ENCODE results near the gene HIRA.
"Not testable (repeated sequence)": the region's sequence is repeated elsewhere in the genome, so short reads cannot be mapped to it uniquely, and the experiment has no call there.

Gene HIRA

DNA sequence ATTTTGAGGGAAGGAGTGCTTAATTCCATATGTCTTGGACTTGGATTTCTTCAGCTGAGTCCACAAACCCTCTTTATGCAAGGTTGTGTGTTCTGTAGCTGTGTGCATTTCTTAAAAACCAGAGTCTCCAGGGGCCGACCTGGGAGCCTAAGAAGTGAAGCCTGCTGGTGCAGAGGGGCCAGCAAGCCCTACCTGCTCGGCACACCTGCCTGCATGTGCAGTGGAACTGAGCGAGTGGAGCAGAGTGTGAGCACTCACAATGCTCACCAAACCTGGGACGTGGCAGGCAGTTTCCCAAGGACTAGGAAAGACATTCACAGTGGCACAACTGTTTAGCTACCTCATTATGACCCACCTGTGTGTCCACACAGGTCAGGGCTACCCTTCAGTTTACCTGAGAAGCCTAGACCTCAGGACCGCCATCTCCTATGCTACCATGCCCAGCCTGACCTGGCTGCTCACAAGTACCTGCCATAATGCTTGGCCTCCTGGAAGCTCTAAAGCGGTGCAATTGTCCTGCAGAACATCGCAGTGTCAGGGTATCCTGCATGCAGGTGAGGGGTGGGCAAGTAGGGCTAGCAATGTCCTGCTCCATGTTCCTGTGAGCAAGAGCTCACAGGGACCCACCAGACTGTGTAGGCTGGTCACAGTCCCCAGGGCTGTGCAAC, 12.1 kb upstream of the HIRA start:
- DNase-seq (ENCODE audit: low spot score): no peak

DNA sequence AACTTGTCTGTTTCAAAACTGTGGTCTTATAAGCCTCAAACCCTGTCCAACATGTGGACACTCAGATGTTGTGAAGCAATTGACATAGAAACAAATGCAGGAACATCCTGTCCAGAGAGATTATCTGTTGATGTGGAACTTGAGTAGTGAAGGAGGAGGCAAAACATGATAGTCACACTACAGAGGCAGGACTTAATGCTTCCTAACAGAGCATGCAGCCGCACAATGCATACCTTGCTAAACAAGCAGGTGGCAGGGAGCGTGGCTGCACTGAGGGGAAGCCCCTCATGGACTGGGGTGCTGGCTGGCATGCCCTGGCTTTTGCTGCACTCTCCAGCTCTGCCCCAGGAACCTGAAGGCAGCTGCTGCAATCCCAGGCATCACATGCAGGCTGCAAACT, 10.6 kb upstream of the HIRA start:
- DNase-seq (ENCODE audit: low spot score): no peak

DNA sequence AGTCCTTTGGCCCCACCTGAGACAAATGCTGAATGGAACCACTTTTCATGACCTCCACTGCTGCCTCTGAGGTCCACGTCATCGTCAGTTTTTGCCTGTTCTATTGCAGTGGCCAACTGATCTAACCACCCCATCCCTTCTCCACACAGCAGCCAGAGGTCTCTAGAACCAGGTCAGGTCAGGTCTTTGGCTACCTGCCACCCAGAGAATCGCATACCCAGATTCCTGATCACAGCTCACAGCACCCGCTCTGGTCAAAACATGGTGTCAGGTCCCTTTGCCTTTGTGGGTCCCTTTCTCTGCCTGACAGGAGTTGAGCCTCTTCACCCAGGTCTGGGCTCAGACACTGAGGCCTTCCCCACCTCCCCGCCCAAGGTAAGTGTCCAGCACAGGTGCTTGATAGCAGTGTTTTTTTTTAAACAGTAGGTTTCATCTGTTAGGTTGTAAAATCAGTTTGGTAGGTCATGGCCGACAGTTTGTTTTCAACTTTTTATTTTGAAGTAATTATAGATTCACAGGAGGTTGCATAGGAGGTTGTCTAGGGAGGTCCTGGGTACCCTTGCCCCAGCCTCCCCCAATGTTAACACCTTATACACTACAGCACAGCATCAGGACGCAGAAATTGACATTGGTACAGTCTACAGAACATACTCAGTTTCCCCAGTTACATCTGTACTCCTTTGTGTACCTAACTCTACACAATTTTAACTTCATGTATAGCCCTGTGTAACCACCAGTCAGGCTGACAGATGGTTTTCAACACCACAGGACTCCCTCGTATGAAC, 9.1 kb upstream of the HIRA start:
- no peak for DNase-seq (ENCODE audit: low spot score)

DNA sequence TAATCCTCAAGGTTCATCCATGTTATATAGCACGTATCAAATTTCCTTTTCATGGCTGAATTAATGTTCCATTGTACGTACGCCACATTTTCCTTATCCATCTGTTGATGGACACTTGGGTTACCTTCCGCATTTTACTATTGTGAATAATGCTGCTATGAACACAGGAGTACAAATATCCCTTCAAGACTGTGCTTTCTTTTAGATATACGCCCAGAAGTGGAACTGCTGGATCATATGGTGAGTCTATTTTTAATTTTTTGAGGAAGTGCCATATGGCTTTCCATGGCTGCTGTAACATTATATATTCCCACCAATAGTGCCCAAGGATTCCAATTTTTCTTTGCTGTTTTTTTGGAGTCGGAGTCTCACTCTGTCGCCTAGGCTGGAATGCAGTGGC, 6.8 kb upstream of the HIRA start:
- no peak for DNase-seq (ENCODE audit: low spot score)

DNA sequence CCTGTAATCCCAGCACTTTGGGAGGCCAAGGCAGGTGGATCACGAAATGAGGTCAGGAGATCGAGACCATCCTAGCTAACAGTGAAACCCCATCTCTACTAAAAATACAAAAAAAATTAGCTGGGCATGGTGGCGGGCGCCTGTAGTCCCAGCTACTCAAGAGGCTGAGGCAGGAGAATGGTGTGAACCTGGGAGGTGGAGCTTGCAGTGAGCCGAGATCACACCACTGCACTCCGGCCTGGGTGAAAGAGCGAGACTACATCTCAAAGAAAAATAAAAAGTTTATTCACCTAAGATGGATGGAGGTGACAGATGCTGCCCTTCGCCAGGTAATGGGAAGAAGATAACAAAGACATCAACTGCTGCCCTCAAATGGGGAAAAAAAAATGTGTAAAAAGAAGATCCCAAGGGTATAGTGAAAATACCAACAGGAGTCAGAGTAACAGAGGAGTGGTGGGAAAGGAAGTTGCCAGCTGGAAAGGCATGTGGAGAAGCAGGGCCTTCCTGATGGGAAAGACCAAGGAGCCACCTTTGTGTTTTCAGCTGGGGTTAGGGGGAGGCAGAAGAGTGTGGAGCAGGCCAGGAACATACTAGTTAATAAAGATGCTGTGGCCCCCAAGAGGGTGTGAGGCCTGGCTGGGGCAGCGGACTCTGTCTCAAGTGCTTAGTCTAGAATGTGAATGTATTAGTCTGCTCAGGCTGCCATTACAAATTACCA, 5.1 kb upstream of the HIRA start:
- DNase-seq (ENCODE audit: low spot score): not testable (repeated sequence)

DNA sequence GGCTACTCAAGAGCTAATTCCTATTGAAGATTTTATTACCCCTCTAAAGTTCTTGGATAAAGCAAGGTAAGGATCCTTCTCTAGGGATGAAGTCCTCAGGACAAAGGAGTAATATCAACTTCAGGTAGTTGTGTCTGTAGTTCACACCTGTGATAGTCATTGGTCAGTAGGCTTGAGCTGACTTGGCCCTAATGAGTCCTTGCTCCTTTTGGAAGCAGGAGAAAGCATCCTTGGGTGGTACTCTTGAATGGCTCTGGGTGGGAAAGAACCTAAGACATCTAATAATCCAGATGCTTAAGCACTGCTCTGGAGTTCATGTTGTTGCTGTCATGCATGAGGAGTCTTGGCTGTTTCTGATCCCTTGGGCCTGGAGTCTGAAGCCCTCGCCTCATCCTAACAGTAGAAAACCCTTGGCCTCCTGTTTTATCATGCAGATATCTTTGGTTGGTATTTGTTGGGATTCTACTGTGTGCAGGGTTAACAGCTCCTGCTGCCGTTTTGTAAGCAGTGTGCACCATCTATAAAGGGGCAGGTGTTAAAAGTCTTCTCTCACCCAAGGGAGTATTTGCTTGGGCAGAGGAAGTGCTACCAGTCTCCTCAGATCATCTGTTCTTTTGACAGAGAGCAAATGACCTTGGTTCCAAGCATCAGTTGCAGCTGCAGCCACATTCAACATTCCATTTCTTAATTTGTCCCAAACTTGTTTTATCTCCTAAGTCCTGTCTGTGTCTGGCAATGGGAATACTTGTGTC, 3.5 kb upstream of the HIRA start:
- no peak for DNase-seq (ENCODE audit: low spot score)

DNA sequence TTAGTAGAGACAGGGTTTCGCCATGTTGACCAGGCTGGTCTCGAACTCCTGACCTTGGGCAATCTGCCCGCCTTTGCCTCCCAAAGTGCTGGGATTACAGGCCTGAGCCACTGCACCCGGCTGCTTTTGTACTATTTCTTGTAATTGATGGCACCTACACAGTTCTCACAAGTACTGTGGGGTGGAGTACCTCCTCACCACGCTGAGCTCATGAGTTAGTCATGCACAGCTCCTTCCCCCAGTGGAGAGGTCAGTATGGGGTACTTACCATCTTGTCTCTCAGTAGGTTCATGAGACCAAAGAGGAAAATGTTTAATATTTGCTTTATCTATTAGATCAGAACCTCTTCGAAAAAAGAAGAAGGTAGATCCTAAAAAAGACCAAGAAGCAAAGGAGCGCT, 2.9 kb upstream of the HIRA start:
- DNase-seq (ENCODE audit: low spot score): no peak

DNA sequence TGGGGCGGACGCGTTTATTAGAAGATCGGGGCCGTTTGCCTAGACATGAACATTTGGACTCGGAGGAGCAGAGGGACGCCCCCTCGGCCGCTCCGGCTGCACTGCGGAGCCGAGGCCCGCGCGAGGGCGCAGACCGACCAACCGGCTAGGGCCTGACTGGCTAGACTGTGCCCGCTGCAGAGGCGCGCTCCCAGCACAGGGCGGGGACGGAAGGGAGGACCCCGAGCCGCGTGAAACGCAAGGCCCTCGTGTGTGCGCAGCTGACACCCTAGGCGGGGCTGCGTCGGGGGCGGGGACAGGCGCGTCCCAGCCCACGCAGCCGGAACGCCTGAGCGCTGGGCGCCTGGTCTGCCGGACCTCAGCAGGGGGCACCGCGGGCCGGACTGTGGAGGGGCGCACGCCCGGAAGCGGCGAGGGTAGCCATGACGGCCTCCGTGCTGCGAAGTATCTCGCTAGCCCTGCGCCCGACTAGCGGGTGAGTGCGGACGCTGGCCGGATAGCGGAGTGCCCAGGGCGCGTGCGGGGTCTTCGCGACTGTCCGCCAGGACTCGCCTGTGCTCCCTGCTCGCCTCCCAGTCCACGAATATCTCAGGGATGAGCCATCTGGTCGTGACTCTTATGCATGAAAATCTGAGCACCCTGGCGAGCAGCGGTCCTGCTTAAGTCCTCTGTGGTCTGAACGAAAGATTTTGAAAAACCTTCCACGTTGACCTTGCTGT, 759 bp upstream of the HIRA start, which contains the start of gene MRPL40:
MRPL40 (plus strand) TSS at position 413 of the 719 bp plus-strand sequence; CDS start at position 423, 10 bp downstream.
- DNase-seq (ENCODE audit: low spot score): peak; percentile 90

DNA sequence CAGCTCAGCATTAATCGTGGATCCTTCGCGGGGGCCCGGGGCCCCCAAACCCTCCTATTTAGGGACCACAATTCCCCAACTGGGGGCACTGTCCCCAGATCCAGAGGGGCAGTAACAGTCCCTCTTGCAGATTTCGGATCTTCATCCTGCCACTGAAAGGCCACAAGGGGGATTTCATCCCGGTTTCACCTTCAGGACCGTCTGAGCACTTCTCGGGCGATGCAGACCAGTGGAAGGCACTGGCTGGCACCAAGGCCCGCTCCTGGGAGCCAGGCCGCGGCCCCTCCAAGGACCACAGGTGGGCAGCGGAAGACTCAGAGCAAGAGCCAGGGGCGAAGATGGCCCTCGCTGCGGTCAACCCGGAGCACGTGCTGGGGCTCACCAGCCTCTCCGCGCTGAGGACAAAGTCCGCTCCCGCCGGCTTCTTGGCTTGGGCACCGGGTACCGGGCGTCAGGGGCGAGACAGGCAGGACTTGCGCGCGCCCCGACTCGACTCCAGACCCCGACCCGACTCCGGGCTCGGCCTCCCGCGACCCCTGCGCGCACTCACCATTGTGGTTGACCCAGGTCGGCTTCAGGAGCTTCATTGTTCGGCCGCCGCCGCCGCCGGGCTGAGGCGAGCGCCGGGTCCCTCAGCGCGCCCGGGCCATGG, 517 bp downstream of the HIRA start:
- DNase-seq (ENCODE audit: low spot score): no peak

DNA sequence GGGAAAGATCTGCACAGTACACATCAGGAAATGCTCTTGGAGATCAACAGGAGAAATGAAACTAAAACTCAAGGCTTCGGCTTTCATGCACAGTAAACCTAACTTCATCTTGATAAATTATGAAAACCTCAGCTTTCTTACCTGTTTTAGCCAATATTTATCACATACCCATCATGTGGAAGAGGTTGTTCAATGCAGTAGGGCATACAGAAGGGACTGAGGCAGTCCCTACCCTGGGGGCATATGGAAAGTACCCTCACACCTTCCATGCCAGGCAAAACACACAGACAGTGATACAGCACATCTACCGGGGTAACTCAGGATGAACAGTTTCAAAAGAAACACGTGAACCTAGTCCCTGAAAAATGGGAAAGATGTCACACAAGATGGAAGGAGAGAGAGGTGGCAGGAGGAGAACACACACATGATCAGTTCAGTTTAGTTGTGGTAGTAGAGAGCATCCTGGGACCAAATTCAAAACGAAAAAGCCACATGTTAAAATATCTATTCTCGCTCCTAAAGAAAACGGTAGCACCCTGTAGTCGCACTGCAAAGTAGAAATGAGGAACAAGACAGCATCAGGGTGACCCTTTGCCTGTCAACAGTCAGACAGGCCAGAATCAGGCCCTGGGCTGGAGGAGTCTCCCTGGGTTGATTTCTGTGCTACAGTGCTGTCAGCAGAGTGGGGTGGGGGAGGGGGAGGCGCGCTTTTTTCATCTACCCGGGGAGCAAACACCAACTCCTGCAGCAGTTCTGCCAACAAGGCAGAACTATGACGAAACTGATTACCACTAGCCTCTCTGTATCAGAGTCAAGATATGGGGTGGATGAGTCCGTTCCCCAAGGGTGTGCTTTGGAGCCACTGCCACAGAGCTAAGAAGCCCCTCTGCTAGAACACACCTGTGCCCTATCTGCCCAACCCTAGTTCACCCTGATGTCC, 1.3 kb downstream of the HIRA start:
- DNase-seq (ENCODE audit: low spot score): no peak

DNA sequence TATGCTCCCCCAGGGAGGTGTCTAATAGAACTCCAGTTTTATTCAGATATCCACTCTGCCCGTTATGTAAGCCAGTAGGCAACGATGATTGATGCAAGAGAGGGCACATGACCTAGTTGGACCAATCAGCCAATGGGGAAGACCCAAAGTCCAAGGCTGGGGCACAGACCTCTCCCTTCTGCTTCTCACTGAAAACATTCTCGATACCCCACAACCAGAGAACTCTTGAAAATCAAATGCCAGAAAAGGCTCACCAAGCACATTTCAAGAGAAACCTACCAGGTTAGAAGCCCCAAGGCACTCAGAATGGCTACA, 7.4 kb downstream of the HIRA start:
- DNase-seq (ENCODE audit: low spot score): no peak

DNA sequence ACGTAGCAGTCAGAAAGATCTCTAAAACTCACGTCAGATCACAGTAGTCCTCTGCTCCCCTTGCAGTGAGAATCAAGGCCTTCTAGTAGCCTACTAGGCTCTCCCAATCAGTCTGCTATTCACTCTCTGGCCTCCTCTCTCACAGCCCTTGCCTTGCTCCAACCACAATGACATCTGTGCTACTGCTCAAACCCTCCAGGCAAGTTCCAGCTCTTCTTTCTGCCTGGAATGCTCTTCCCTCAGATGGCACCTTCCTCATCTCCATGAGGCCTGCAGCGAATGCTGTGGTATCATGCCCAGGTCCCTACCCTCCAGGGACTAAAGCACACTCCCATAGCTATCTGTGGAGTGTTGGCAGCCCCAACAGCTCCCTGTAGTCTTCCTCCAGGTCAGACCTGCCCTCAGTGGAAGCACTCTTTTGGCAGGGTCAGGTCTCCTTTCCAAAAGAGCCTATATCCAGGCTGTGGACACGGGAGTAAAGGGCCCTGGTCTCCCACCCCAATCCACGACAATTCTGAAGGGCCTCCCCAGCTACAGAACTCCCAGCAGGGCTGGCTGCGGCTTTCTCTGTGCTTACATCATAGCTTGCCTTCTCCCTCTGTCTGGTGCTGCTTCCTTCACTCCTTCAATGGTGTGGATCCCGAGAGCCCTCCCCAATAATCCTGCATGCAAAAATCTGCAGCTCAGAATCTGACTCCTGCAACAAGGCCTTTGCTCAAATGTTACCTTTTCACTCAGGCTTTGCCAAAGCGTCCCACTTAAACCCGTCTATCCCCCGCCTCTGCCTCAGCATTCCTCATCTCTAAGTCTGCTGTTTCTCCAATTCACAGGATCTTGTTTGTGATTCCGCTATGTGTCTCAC, 8.9 kb downstream of the HIRA start:
- no peak for DNase-seq (ENCODE audit: low spot score)

DNA sequence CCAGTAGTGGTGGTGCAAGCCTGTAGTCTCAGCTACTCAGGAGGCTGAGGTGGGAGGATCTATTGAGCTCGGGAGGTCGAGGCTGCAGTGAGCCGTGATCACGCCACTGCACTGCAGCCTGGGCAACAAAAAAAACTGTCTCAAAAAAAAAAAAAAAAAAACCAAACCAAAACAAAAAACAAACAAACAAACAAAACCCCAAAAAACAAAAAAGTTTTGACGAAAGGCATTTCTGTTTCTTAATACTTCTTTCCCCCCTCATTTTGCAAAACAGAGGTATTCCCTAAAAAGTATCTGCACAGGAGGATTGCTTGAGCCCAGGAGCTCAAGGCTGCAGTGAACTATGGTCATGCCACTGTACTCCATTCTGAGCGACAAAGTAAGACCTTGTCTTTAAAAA, 11.2 kb downstream of the HIRA start:
- no peak for DNase-seq (ENCODE audit: low spot score)

DNA sequence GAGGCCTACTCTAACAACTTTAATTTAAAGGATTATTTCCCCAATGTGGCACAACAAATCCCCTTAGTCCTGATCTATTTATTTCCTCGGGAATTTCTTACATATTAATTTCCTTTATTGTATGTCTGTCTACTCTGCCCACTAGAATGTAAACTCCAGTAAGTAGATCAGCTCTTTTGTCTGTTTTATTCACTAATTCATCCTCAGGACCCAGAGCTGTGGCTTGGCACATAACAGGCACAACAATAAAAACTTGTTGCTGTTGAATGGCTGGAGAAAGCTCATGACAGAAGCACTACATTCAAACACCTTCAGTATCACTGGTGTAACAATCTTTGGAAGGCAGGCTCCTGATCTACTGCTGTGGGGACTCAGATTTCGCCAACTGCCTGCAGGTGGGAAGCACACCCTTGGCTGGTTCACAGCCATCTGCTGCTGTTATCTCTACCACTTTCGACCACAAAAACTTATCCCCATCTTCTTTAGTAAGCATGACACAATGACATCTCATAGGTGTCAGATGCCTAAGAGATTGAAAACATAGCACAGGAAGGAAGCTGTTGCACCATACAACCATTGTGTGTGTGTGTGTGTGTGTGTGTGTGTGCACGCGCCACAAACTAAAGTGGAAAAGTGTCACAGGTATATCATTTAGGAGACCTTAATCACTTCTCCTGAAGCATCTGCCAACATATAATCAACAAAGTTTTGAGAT, 11.9 kb downstream of the HIRA start:
- no peak for DNase-seq (ENCODE audit: low spot score)

DNA sequence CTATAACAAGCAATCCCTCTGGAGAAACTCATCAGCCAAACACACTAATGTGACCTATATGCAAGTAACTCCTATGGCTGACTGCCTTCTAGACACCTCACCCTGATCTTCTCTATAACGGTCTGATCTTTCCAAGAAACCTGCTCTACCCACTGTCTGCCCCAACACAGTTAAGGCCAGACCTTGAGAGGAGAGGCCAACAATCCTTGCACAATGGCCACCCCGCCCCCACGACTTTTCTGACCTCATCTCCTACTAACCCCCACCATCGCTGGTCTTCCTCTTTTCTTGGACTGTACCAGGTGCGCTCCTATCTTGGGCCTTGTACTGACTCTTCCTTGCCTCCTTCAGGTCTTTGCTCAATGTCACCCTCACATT, 12.5 kb downstream of the HIRA start:
- DNase-seq (ENCODE audit: low spot score): no peak

DNA sequence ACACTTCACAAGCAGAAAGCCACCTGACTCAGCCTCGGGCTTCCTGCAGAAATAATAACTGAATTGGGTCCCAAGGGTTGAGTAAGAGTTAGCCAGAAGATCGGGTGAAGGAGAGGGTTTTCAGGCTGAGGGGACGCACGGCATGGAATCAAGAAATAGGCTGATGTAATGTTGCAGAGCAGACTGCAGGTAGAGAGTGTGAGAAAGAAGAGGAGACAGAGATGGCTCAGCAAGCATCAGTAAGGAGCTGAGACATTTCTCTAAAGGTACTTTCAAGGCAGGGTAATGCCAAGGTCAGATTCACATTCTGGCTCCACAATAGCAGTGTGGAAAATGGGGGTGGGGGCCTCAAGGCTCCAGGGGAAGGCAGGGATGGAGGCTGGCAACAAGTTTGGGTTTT, 18.6 kb downstream of the HIRA start:
- DNase-seq (ENCODE audit: low spot score): no peak

DNA sequence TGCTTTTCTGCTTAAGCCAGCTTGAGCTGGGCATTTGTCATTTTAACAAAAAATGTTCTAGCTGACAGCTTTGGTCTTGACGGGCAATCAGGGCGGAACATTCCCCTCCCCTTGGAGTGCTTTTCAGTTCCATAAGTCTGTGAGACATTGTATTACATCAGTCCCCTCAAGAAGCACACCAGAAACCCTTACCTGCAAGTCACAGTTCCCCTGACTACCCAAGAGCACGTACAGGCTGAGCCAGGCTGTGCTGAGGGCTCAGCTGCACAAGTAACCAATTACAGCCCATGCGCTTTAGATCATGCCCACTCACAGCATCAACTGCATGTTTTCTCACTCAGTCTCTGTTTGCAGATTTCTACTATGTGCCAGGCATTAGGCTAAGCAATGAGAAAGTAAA, 19.1 kb downstream of the HIRA start:
- no peak for DNase-seq (ENCODE audit: low spot score)

DNA sequence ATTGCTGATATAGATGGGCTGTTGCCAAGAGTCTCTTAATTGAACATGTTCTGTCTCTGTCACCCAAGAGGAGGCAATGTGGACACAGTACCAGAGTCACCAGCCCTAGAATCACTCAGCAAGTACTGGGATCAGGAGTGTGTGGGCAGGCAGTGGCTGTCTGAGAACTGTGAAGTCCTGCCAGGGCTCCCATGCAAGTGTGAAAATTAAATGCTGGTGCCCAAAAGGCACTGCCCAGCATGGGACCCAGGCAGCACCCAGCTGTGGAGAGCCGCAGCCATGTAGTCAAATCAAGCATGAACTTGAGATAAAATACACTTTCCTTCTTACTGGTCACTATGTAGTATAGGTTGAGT, 19.9 kb downstream of the HIRA start:
- no peak for DNase-seq (ENCODE audit: low spot score)
